Nephron (organoid): Measurements from ENCODE around the gene NFIC.
A peak's percentile ranks its signal among the peaks of the same experiment; 100 is the strongest.

Experiments
- H3K27ac Mint-ChIP-seq, 3 experiments: 2 replicates each; pipeline ENCODE4 v1.8.0; 2020; ENCODE audit warnings: mixed read lengths in 3 of 3, mild to moderate bottlenecking in 2 of 3, moderate library complexity in 1 of 3
- H3K27me3 Mint-ChIP-seq: 2 replicates; pipeline ENCODE4 v1.8.0; 2021; ENCODE audit warnings: low read depth, mild to moderate bottlenecking, moderate library complexity, mixed read lengths
- H3K36me3 Mint-ChIP-seq: 2 replicates; pipeline ENCODE4 v1.8.0; 2020; ENCODE audit warnings: low read depth, mixed read lengths
- H3K4me1 Mint-ChIP-seq: 2 replicates; pipeline ENCODE4 v1.8.0; 2020; ENCODE audit warnings: mixed read lengths
- H3K4me3 Mint-ChIP-seq, 3 experiments: 2 replicates each; pipeline ENCODE4 v1.8.0; 2020; ENCODE audit warnings: mild to moderate bottlenecking in 3 of 3, mixed read lengths in 3 of 3, moderate library complexity in 2 of 3
- H3K9me3 Mint-ChIP-seq: 2 replicates; pipeline ENCODE4 v1.8.0; 2020; ENCODE audit warnings: mixed read lengths
- CTCF ChIP-seq, 3 experiments: fragments of 200-600 bp; sonication (generic); IDR thresholded peaks; one replicate each; pipeline ENCODE4 v1.5.0; 2021; ENCODE audit warnings: antibody characterized with exemption in 3 of 3; ENCODE audit not compliant: unreplicated experiment in 3 of 3

Gene NFIC

GRCh38 chr19:3458229-3459088 is 92.1 kb downstream of the NFIC start:
- Mint-ChIP-seq H3K9me3 (no peaks in the 10 kb centered on the region), H3K4me3 (peak overlapping the region; percentile 52 to 75 (median 63)), H3K27ac (peak overlapping the region; percentile 98 to 100 (median 98)), H3K27me3 (peaks cover 11% of the 10 kb centered on the region), H3K4me1 (peaks cover 36% of the 10 kb centered on the region), H3K36me3 (peaks cover 9% of the 10 kb centered on the region)
- no peak for TF ChIP-seq CTCF (IDR thresholded peaks at IDR 0.05; ENCODE audit: unreplicated experiment in 3 of 3)

GRCh38 chr19:3459089-3459881 is 92.9 kb downstream of the NFIC start:
- TF ChIP-seq CTCF (IDR thresholded peaks at IDR 0.05; ENCODE audit: unreplicated experiment in 3 of 3): no peak
- Mint-ChIP-seq H3K4me1 (peaks cover 36% of the 10 kb centered on the region), H3K4me3 (peak overlapping the region; percentile 52 to 75 (median 63)), H3K27ac (peak overlapping the region; percentile 98 to 100 (median 98)), H3K36me3 (peaks cover 9% of the 10 kb centered on the region), H3K27me3 (peaks cover 11% of the 10 kb centered on the region), H3K9me3 (no peaks in the 10 kb centered on the region)

GRCh38 chr19:3459965-3460582 is 93.7 kb downstream of the NFIC start:
- Mint-ChIP-seq H3K9me3 (no peaks in the 10 kb centered on the region), H3K27me3 (peaks cover 11% of the 10 kb centered on the region), H3K27ac (peak overlapping the region; percentile 98 to 100 (median 98)), H3K4me3 (peak overlapping the region in 1 of 3 experiments; percentile 37), H3K4me1 (peaks cover 38% of the 10 kb centered on the region), H3K36me3 (peaks cover 9% of the 10 kb centered on the region)
- TF ChIP-seq CTCF (IDR thresholded peaks at IDR 0.05; ENCODE audit: unreplicated experiment in 3 of 3): no peak

- H3K9me3 Mint-ChIP-seq: peaks cover 2% of the 10 kb centered on the region
- TF ChIP-seq CTCF (IDR thresholded peaks at IDR 0.05; ENCODE audit: unreplicated experiment in 3 of 3): no peak
- peaks cover 9% of the 10 kb centered on the region for H3K36me3 Mint-ChIP-seq
- H3K27ac Mint-ChIP-seq: peak overlapping the region; percentile 79 to 95 (median 94)
- H3K4me1 Mint-ChIP-seq: peaks cover 36% of the 10 kb centered on the region
- peaks cover 27% of the 10 kb centered on the region for H3K27me3 Mint-ChIP-seq
- peak overlapping the region; percentile 60 to 67 (median 67) for H3K4me3 Mint-ChIP-seq
These were observed 96.8 kb downstream of the NFIC start for GRCh38 chr19:3462991-3463713.

GRCh38 chr19:3463714-3464586 is 97.6 kb downstream of the NFIC start:
- TF ChIP-seq CTCF (IDR thresholded peaks at IDR 0.05; ENCODE audit: unreplicated experiment in 3 of 3): peak in 1 of 3 experiments; percentile 11
- Mint-ChIP-seq H3K4me1 (peaks cover 33% of the 10 kb centered on the region), H3K27me3 (peaks cover 23% of the 10 kb centered on the region), H3K36me3 (peaks cover 15% of the 10 kb centered on the region), H3K9me3 (peaks cover 2% of the 10 kb centered on the region), H3K4me3 (peak overlapping the region in 1 of 3 experiments; percentile 45), H3K27ac (no peak overlapping the region)
